Activated CD4-positive, alpha-beta T cell treated with anti-CD3 and anti-CD28 coated beads, Interleukin-2, amount 10 ng/mL, durations not matched to agents 24 days and 14 days (primary cell): ENCODE data around the gene MAP4K2. TPM values are rescaled to one million over a fixed set of nuclear protein-coding genes. Genes with fewer than 3 reads are reported as not detected.

ENCODE experiments used
- DNase-seq: peaks from one replicate; pipeline ENCODE4 v3.0.0; 2022
- H3K27ac Mint-ChIP-seq: one replicate; pipeline ENCODE4 v1.8.0; 2022; ENCODE audit warnings: mild to moderate bottlenecking, mixed read lengths
- H3K27me3 Mint-ChIP-seq: one replicate; pipeline ENCODE4 v1.8.0; 2022; ENCODE audit warnings: mixed read lengths
- H3K36me3 Mint-ChIP-seq: one replicate; pipeline ENCODE4 v1.8.0; 2022; ENCODE audit warnings: low read depth, mild to moderate bottlenecking, mixed read lengths
- H3K4me1 Mint-ChIP-seq: one replicate; pipeline ENCODE4 v1.8.0; 2021; ENCODE audit warnings: mixed read lengths
- H3K4me3 Mint-ChIP-seq: one replicate; pipeline ENCODE4 v1.8.0; 2022; ENCODE audit warnings: mild to moderate bottlenecking, moderate library complexity, mixed read lengths
- H3K9me3 Mint-ChIP-seq: one replicate; pipeline ENCODE4 v1.8.0; 2021; ENCODE audit warnings: mixed read lengths
- intact Hi-C: fragments of 100-400 bp; cut with micrococcal nuclease; formaldehyde crosslinking; loops from one replicate; pipeline ENCODE4 v1.15.1; 2023
- total RNA-seq: library from RNA; stranded (reverse); gene quantifications from 2 replicates; pipeline ENCODE4 v1.2.3, GENCODE V29; 2022

Gene MAP4K2
- total RNA-seq, 1 donor from 2014 or later: 67.3 TPM

- Mint-ChIP-seq H3K27me3 (no peaks in the 10 kb centered on the region), H3K27ac (peak overlapping the region; percentile 74), H3K4me1 (peaks cover 70% of the 10 kb centered on the region), H3K36me3 (peaks cover 89% of the 10 kb centered on the region), H3K4me3 (peak overlapping the region; percentile 41), H3K9me3 (no peaks in the 10 kb centered on the region)
- DNase-seq: peak; percentile 95
- intact Hi-C loops: loop anchor here (1.0 kb wide), 1 partner anchor 23 kb away; the partner anchor contains the start of gene RASGRP2
These were observed 35.4 kb downstream of the MAP4K2 start for GRCh38 chr11:64767344-64768299.

GRCh38 chr11:64766881-64767280 lies 36.1 kb downstream of the MAP4K2 start:
- no peaks in the 10 kb centered on the region for H3K9me3 Mint-ChIP-seq
- H3K36me3 Mint-ChIP-seq: peaks cover 87% of the 10 kb centered on the region
- DNase-seq: no peak
- intact Hi-C loops: loop anchor here (1.0 kb wide), 1 partner anchor 23 kb away; the partner anchor contains the start of gene RASGRP2
- no peaks in the 10 kb centered on the region for H3K27me3 Mint-ChIP-seq
- H3K4me3 Mint-ChIP-seq: peak overlapping the region; percentile 6
- peaks cover 70% of the 10 kb centered on the region for H3K4me1 Mint-ChIP-seq
- no peak overlapping the region for H3K27ac Mint-ChIP-seq

- Mint-ChIP-seq H3K9me3 (no peaks in the 10 kb centered on the region), H3K36me3 (peaks cover 82% of the 10 kb centered on the region), H3K27me3 (no peaks in the 10 kb centered on the region), H3K4me3 (peak overlapping the region; percentile 72), H3K4me1 (peaks cover 71% of the 10 kb centered on the region), H3K27ac (no peak overlapping the region)
- DNase-seq: no peak
- intact Hi-C loops: loop anchor here (2.0 kb wide), 1 partner anchor 13 kb away; the partner anchor contains the start of gene SF1
These were observed 37.0 kb downstream of the MAP4K2 start for GRCh38 chr11:64765851-64766665.

GRCh38 chr11:64765291-64765850 lies 37.6 kb downstream of the MAP4K2 start:
- no peak for DNase-seq
- H3K36me3 Mint-ChIP-seq: peaks cover 78% of the 10 kb centered on the region
- peak overlapping the region; percentile 74 for H3K27ac Mint-ChIP-seq
- intact Hi-C loops: loop anchor here (2.0 kb wide), 1 partner anchor 13 kb away; the partner anchor contains the start of gene SF1
- H3K9me3 Mint-ChIP-seq: no peaks in the 10 kb centered on the region
- peaks cover 75% of the 10 kb centered on the region for H3K4me1 Mint-ChIP-seq
- peak overlapping the region; percentile 72 for H3K4me3 Mint-ChIP-seq
- no peaks in the 10 kb centered on the region for H3K27me3 Mint-ChIP-seq

GRCh38 chr11:64764753-64765152 lies 38.3 kb downstream of the MAP4K2 start:
- no peaks in the 10 kb centered on the region for H3K9me3 Mint-ChIP-seq
- peak overlapping the region; percentile 74 for H3K27ac Mint-ChIP-seq
- DNase-seq: no peak
- intact Hi-C loops: loop anchor here (2.0 kb wide), 1 partner anchor 14 kb away; the partner anchor contains the start of gene SF1
- no peaks in the 10 kb centered on the region for H3K27me3 Mint-ChIP-seq
- peak overlapping the region; percentile 72 for H3K4me3 Mint-ChIP-seq
- peaks cover 76% of the 10 kb centered on the region for H3K36me3 Mint-ChIP-seq
- H3K4me1 Mint-ChIP-seq: peaks cover 77% of the 10 kb centered on the region

- DNase-seq: peak; percentile 88
- peaks cover 74% of the 10 kb centered on the region for H3K4me1 Mint-ChIP-seq
- no peaks in the 10 kb centered on the region for H3K27me3 Mint-ChIP-seq
- H3K27ac Mint-ChIP-seq: peak overlapping the region; percentile 74
- H3K36me3 Mint-ChIP-seq: peaks cover 69% of the 10 kb centered on the region
- H3K4me3 Mint-ChIP-seq: peak overlapping the region; percentile 72
- intact Hi-C loops: loop anchor here (2.0 kb wide), 1 partner anchor 15 kb away; the partner anchor contains the start of gene SF1
- no peaks in the 10 kb centered on the region for H3K9me3 Mint-ChIP-seq
These were observed 38.9 kb downstream of the MAP4K2 start for GRCh38 chr11:64764040-64764611.

GRCh38 chr11:64763526-64764039 lies 39.4 kb downstream of the MAP4K2 start:
- intact Hi-C loops: loop anchor here (2.0 kb wide), 1 partner anchor 15 kb away; the partner anchor contains the start of gene SF1
- H3K4me1 Mint-ChIP-seq: peaks cover 72% of the 10 kb centered on the region

GRCh38 chr11:64762674-64763525 lies 40.1 kb downstream of the MAP4K2 start:
- Mint-ChIP-seq H3K4me3 (peak overlapping the region; percentile 72), H3K27me3 (no peaks in the 10 kb centered on the region), H3K4me1 (peaks cover 66% of the 10 kb centered on the region), H3K9me3 (no peaks in the 10 kb centered on the region), H3K27ac (peak overlapping the region; percentile 74), H3K36me3 (peaks cover 57% of the 10 kb centered on the region)
- intact Hi-C loops: no loop called here
- peak; percentile 78 for DNase-seq

More at GRCh38 chr11:64763526-64764039, 39.4 kb downstream of the MAP4K2 start:
- H3K9me3 Mint-ChIP-seq: no peaks in the 10 kb centered on the region
- H3K4me3 Mint-ChIP-seq: peak overlapping the region; percentile 72
- H3K27ac Mint-ChIP-seq: peak overlapping the region; percentile 74
- no peak for DNase-seq
- H3K27me3 Mint-ChIP-seq: no peaks in the 10 kb centered on the region
- H3K36me3 Mint-ChIP-seq: peaks cover 64% of the 10 kb centered on the region

- Mint-ChIP-seq H3K27me3 (no peaks in the 10 kb centered on the region), H3K4me1 (peaks cover 64% of the 10 kb centered on the region), H3K9me3 (no peaks in the 10 kb centered on the region), H3K36me3 (peaks cover 53% of the 10 kb centered on the region), H3K27ac (peak overlapping the region; percentile 74), H3K4me3 (peak overlapping the region; percentile 72)
- no peak for DNase-seq
- intact Hi-C loops: no loop called here
These were observed 40.7 kb downstream of the MAP4K2 start for GRCh38 chr11:64762277-64762673.

GRCh38 chr11:64760759-64761420 lies 42.1 kb downstream of the MAP4K2 start:
- H3K27ac Mint-ChIP-seq: peak overlapping the region; percentile 86
- peaks cover 43% of the 10 kb centered on the region for H3K36me3 Mint-ChIP-seq
- no peaks in the 10 kb centered on the region for H3K9me3 Mint-ChIP-seq
- no peaks in the 10 kb centered on the region for H3K27me3 Mint-ChIP-seq
- peak overlapping the region; percentile 74 for H3K4me3 Mint-ChIP-seq
- peak; percentile 74 for DNase-seq
- peaks cover 56% of the 10 kb centered on the region for H3K4me1 Mint-ChIP-seq
- intact Hi-C loops: no loop called here

- Mint-ChIP-seq H3K27me3 (no peaks in the 10 kb centered on the region), H3K9me3 (no peaks in the 10 kb centered on the region), H3K36me3 (peaks cover 35% of the 10 kb centered on the region), H3K4me3 (peak within 1 kb of the TSS; percentile 74), H3K4me1 (peaks cover 49% of the 10 kb centered on the region), H3K27ac (peak within 1 kb of the TSS; percentile 86)
- intact Hi-C loops: no loop called here
- DNase-seq: no peak
These were observed 43.0 kb downstream of the MAP4K2 start, which contains the start of gene PYGM for GRCh38 chr11:64759722-64760719. PYGM (minus strand) TSS chr11:64759974; CDS start chr11:64759898, 76 bp downstream.
